Measurements from ENCODE around the gene BICDL2. TPM values are rescaled to one million over a fixed set of nuclear protein-coding genes. Genes with fewer than 3 reads are reported as not detected.

The BICDL2 gene
- total RNA-seq, 1 donor from 2014 or later, result 5.1 TPM

DNA sequence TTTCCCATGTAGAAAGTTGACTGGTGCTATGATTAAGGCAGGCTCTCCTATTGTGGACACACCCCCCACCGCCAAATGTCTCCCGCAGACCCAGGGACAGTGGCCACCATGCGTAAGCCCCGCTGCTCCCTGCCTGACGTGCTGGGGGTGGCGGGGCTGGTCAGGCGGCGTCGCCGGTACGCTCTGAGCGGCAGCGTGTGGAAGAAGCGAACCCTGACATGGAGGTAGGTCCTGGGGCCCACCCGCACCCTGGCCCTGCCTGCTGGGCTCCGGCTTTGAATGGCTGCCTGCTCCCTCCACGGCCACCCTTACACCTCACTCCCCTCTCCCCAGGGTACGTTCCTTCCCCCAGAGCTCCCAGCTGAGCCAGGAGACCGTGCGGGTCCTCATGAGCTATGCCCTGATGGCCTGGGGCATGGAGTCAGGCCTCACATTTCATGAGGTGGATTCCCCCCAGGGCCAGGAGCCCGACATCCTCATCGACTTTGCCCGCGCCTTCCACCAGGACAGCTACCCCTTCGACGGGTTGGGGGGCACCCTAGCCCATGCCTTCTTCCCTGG lies 13.3 kb upstream of the BICDL2 start:
- Mint-ChIP-seq H3K4me1 (peaks cover 6% of the 10 kb centered on the region), H3K27ac (no peak overlapping the region), H3K27me3 (ENCODE audit: low read depth) (peaks cover 65% of the 10 kb centered on the region), H3K36me3 (peaks cover 6% of the 10 kb centered on the region), H3K9me3 (no peaks in the 10 kb centered on the region), H3K4me3 (no peak overlapping the region)
- DNase-seq (ENCODE audit: low spot score in 2 of 2, unreplicated experiment in 2 of 2), result no peak
- TF ChIP-seq, protein P1, sequence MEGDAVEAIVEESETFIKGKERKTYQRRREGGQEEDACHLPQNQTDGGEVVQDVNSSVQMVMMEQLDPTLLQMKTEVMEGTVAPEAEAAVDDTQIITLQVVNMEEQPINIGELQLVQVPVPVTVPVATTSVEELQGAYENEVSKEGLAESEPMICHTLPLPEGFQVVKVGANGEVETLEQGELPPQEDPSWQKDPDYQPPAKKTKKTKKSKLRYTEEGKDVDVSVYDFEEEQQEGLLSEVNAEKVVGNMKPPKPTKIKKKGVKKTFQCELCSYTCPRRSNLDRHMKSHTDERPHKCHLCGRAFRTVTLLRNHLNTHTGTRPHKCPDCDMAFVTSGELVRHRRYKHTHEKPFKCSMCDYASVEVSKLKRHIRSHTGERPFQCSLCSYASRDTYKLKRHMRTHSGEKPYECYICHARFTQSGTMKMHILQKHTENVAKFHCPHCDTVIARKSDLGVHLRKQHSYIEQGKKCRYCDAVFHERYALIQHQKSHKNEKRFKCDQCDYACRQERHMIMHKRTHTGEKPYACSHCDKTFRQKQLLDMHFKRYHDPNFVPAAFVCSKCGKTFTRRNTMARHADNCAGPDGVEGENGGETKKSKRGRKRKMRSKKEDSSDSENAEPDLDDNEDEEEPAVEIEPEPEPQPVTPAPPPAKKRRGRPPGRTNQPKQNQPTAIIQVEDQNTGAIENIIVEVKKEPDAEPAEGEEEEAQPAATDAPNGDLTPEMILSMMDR (IDR thresholded peaks at IDR 0.05; ENCODE audit: unreplicated experiment), result no peak

DNA sequence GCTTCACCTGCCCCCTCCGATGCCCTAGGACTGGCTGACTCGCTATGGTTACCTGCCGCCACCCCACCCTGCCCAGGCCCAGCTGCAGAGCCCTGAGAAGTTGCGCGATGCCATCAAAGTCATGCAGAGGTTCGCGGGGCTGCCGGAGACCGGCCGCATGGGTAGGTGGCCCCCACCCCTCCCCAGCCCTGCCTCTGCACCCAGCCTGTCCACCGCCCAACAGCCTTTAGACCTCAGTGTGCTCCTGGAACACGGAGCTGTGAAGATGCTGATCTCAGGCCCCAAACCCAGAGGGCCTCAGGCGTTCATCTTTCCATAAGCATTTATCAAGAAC lies 10.6 kb upstream of the BICDL2 start:
- TF ChIP-seq, protein P1 (IDR thresholded peaks at IDR 0.05; ENCODE audit: unreplicated experiment), result no peak
- no peaks in the 10 kb centered on the region for H3K9me3 Mint-ChIP-seq
- H3K27ac Mint-ChIP-seq, result no peak overlapping the region
- no peak for DNase-seq (ENCODE audit: low spot score in 2 of 2, unreplicated experiment in 2 of 2)
- peak overlapping the region; percentile 43 for H3K4me3 Mint-ChIP-seq
- peaks cover 91% of the 10 kb centered on the region for H3K27me3 Mint-ChIP-seq (ENCODE audit: low read depth)
- H3K36me3 Mint-ChIP-seq, result no peaks in the 10 kb centered on the region
- peaks cover 7% of the 10 kb centered on the region for H3K4me1 Mint-ChIP-seq

DNA sequence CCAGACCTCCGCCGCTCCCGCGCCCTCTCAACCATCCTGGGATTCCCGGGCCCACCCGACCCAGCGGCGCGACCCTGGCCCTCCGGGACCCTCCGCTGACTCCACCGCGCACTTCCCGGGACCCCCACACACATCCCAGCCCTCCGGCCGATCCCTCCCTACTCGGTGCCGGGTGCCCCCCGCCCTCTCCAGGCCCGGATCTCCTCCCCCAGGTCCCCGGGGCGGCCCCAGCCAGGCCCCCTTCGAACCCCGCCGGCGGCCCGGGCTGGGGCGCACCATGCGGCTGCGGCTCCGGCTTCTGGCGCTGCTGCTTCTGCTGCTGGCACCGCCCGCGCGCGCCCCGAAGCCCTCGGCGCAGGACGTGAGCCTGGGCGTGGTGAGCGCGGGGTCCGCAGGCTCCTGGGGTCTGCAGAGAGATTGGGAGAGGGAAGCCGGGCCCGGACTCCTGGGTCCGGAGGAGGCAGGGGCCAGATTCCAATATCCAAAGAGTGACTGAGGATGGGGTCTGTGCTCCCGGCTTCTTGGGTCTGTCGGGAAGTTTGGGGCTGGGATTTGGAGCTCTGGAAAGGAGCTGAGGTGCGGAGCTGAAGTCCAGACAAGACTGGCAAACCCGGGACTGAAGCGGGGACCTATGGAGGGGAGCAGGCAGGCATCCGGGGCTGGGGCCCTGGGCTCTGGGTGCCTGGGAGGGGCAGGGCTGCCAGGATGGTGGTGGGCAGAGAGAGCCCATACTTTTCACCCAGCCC lies 10.1 kb upstream of the BICDL2 start:
- H3K4me3 Mint-ChIP-seq, result peak overlapping the region; percentile 43
- no peaks in the 10 kb centered on the region for H3K9me3 Mint-ChIP-seq
- peaks cover 7% of the 10 kb centered on the region for H3K4me1 Mint-ChIP-seq

DNA sequence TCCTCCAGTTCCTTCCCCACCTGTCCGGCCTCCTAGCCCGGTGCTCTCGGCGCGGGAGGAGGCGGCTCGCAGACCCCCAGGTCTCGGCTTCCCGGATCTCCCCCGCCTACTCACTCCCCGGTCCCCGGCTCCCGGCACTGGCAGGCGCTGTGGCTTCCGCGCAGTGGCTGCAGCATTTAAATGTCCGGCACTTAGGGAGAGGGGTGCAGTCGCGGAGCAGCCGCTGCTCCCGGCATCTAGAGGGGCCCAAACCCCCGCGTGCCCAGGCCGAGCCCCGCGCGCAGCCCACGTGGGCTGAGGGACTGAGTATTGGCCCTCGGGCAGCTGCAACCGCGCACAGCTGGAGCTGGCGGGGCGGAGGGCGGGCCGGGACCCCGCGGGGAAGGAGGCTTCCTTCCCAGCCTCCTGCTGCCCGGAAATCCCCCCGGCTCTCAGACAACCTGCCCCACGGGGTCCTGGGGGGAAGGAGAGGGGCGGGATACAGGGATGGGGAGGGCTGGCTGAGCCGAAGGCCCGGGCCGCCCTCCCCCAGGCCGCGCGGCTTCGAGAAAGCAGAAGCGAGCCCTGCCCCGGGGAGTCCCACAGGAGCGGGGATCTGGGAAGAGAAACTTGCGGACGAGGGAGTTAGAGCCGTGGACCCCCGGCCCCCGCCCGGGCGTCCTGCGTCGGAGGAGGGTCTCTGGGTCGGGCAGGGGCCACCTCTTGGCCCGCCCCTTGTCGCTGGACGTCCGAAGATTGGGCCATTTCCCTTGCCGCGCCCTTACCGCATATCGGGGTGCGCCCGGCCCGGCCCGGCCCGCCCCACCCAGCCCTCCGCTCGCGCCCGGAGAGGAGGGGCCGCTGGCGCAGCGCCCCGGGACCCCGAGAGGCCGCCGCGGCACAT lies 9.3 kb upstream of the BICDL2 start, which contains the start of gene MMP25:
MMP25 (plus strand) TSS at position 804 of the 883 bp plus-strand sequence. CDS start 357 bp downstream, outside the sequence.
- H3K4me1 Mint-ChIP-seq, result peaks cover 7% of the 10 kb centered on the region
- H3K4me3 Mint-ChIP-seq, result peak within 1 kb of the TSS; percentile 63
- H3K27ac Mint-ChIP-seq, result no peak within 1 kb of the TSS
- TF ChIP-seq, protein P1 (IDR thresholded peaks at IDR 0.05; ENCODE audit: unreplicated experiment), result no peak
- H3K27me3 Mint-ChIP-seq (ENCODE audit: low read depth), result peaks cover 91% of the 10 kb centered on the region
- no peaks in the 10 kb centered on the region for H3K36me3 Mint-ChIP-seq
- H3K9me3 Mint-ChIP-seq, result no peaks in the 10 kb centered on the region
- no peak for DNase-seq (ENCODE audit: low spot score in 2 of 2, unreplicated experiment in 2 of 2)

More for the DNA sequence above, 10.1 kb upstream of the BICDL2 start:
- H3K27me3 Mint-ChIP-seq (ENCODE audit: low read depth), result peaks cover 93% of the 10 kb centered on the region
- no peak for DNase-seq (ENCODE audit: low spot score in 2 of 2, unreplicated experiment in 2 of 2)
- H3K27ac Mint-ChIP-seq, result no peak overlapping the region
- TF ChIP-seq, protein P1 (IDR thresholded peaks at IDR 0.05; ENCODE audit: unreplicated experiment), result no peak
- no peaks in the 10 kb centered on the region for H3K36me3 Mint-ChIP-seq

DNA sequence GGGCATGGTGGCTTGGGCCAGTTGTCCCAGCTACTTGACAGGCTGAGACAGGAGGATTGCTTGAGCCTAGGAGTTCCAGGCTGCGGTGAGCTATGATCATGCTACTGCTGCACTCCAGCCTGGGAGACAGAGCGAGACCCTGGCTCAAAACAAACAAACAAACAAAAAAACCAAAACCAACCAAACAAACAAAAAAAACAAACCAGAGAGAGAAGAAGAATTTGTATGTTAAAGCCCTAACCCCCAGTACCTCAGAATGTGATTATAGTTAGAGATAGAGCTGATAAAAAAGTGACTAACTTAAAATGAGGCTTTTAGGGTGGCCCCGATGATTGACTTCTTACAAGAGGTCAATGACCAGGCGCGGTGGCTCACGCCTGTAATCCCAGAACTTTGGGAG lies 8.0 kb upstream of the BICDL2 start:
- Mint-ChIP-seq H3K36me3 (no peaks in the 10 kb centered on the region), H3K4me3 (peak overlapping the region; percentile 63), H3K9me3 (no peaks in the 10 kb centered on the region), H3K4me1 (peaks cover 7% of the 10 kb centered on the region), H3K27ac (no peak overlapping the region), H3K27me3 (ENCODE audit: low read depth) (peaks cover 89% of the 10 kb centered on the region)
- no peak for DNase-seq (ENCODE audit: low spot score in 2 of 2, unreplicated experiment in 2 of 2)
- TF ChIP-seq, protein P1 (IDR thresholded peaks at IDR 0.05; ENCODE audit: unreplicated experiment), result no peak

Measured in mesothelial cell of epicardium (in vitro differentiated cells).